GM19238 (cell line): ENCODE measurements around the gene RAI1.
A peak's percentile ranks its signal among the peaks of the same experiment; 100 is the strongest.
"Not testable (repeated sequence)": the region's sequence is repeated elsewhere in the genome, so short reads cannot be mapped to it uniquely, and the experiment has no call there.

Experiments
- DNase-seq: peaks from one replicate; pipeline ENCODE4 v3.0.0; 2011; ENCODE audit warnings: low spot score; ENCODE audit not compliant: insufficient read length

The RAI1 gene

DNA sequence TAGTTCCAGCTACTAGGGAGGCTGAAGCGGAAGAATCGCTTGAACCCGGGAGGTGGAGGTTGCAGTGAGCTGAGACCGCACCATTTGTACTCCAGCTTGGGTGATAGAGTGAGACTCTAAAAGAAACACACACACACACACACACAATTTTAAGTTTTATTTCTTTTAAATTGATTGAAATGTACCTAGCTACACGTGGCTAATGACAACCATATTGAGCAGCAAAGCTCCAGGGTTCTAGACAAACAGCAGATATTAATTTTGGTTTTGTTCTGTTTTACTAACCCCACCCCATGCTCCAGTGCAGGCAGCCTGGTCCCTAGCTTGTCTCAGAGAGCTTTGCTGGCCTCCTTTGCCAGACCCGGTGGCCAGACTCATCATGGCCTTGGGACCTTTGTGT is 16.0 kb upstream of the RAI1 start:
- DNase-seq, result no peak

DNA sequence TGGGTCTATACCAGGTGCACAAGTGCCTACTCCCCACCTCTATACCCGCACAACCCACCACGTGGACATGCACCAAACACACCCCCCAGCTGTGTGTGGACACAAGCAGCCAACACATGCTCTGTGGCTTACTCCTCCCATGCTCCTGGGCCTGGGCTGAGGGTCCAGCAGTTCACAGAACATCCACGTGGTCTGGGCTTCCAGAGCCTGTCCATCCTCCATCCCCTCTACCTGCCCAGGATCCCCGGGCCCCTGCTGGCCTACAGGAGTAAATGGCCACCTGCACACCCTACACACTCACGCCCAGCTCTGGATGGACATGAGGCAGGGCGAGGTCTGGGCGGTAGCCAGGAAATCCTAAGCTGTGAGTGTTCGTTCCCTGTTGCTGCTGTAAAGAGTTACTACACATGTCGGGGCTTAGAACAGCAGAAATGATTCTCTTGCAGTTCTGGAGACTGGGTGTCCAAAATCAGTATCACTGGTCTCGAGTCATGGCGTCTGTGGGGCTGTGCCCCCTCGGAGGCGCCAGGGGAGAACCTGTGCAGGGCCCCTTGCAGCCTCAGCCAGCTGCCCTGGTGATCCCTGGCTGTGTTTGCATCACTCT is 15.0 kb upstream of the RAI1 start:
- DNase-seq, result no peak

DNA sequence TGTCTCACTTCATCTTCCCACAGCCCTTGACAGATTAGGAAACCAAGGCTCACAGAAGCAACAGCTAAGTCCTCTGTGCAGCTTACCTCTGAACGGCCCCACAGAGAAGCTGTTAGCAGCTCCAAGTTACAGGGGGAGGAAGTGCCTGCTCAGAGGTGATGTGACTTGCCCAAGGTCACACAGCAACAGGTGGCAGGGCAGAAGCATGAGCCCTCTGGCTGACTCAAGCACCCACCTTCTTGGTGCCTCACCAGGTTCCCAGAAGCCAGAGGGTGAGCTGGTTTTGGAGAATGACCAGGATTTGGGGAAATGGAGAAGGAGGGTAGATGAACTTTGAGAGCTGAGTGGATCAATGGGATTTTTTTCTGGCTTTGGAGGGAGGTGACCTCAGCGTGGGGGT is 14.0 kb upstream of the RAI1 start:
- no peak for DNase-seq

DNA sequence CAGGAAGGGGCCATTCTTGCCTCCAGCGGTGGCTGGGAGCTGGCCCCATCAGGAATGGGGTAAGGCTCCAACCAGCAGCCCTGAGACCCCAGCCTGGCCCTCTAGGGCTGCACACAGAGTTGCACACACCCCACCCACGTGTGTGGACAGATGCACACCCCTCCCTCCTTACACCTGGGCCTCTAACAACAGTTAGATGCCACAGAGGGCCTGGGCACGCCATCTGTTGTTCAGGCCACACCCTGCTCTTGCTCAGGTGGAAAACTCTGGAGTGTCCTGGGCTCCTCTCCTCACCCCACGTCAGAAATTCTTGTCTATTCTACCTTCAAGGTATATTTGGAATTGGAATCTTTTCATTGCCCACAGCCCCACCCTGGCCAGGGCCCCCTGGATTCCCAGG is 13.3 kb upstream of the RAI1 start:
- DNase-seq, result no peak

DNA sequence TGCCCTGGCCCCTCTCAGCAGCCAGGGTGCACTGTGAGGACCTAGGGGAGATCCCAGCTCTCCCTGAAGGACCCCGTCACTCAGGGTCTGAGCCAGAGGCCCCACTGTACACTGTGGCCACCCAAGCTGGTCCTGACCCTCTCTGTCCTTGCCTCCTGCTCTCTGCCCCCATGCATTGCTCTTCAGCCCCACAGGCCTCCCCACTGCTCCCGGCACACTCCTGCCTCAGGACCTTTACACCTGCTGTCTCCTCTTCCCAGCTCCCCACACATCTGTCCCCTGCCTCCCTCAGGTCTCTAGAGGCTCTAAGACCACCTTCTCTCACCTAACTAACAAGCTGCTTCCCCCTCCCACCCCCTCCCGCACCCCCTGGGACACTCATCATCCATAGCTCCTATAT is 12.9 kb upstream of the RAI1 start:
- no peak for DNase-seq

DNA sequence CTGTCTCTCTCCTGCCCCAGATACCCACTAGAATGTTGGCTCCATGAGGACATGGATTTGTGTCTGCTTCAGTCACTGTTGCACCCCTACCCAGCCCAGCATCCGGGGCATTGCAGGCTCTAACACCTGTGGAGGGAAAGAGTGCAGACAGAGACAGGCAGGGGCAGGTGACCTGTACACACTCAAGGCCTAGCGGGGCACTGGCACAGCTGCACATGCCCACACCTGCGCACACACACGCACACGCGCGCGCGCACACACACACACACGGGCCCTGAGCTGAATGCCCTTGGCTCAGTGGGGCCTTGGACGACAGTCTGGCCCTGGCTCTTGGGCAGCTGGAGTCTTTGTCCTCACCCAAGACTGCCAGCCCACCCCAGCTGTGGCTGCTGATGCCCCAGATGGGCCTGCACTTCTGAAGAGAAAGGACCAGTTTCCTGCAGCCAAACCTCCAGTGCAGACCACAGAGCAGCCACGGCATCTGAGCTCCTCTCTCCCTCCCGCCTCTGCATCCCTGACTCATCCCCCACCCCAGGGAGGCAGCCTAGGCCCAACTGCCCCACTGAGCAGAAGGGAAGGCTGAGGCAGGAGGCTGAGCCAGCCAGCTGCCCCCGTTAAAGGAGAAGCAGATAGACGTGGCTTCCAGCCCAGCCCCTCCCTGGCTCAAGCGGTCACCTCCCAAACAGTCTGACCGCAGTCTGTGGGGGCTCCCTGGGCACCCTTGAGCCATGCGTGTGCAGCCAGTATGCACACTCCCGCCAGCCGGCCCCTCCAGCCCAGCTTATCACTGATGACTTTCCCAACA is 12.3 kb upstream of the RAI1 start:
- DNase-seq, result no peak

DNA sequence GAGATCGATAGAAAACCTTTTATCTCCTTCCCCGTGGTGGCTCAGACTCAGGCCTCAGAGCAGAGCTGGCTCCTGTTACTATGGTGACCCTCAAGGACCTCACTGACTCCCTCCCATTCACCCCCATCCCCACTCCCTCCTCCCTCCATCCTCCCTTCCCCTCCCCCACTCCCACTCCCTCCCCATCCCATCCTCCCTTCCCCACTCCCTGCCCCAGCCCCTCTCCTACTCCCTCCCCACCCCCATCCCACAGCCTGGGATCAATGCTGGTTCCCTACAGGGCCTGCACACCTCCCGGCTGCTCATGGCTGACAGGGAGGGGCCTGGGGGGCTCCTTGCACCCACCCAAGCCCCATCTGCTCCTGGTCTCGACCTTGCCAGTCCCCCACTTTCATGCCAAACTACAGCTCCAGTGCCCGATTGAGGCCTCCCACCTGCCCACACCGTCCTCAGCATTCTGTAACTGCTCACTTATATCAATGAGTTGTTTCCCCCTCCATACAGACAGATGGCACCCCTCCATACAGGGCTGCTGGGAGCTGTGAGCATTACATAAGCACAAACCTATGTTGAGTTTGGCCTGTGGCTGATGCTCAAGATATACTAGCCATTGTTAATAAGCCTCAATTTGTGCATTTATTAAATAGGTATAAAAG is 11.6 kb upstream of the RAI1 start:
- DNase-seq, result no peak

DNA sequence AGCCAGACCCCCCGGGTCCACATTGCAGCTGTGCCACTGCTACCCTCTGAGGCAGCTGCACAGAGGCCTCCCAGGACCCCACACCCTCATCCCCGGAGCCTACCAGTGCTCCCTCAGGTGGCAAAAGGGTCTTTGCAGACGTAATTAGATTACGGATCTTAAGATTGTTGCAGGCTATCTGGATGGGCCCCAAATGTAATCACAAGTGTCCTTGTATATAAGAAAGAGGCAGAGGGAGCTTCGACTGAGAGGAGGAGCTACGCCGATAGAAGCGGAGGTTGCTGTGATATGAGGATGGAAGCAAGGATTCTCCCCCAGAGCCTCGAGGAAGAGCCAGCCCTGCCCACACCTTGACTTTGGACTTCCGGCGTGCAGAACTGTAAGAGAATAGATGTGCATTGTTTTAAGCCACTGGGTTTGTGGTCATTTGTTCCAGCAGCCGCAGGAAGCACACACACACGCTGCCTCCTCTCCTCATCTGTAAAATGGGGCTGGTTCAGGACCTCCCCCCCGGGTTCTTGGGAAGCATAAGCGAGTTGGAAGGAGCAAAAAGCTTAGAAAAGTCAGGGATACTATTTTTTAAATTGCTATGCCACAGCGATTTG is 10.5 kb upstream of the RAI1 start:
- DNase-seq, result no peak

DNA sequence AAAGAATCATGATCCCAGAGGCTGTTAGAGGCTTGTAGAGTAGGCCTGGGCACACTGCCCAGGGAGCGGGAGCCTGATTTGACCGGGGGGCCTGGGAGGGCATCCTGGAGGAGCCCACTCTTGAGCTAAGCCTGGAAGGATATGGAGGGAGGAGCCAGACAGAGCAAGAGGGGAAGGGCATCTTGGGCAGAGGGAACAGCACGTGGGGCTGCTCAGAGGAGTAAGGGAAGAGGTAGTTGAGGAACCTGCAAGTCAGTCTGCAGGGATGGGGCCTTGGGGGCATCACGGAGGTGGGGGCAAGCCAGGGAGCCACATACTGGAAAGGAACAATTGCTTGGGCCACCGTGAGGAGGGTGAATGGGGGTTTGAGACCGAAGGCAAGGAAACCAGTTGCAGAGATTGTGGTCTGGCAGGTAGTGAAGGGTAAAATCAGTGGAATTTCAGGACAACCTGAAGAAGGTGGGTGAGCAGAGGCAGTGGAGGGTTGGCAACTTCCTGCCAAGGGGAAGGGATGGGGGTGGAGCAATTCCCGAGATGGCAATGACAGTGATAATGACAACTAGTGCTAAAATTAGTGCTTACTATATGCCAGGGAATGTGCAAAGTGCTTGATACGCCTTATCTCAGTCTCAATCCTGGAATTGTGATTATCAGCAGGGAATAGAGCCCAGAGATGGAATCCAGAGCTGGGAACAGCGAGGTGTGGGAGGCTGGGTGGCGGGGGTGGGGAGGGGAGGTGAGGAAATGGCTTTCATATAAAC is 9.7 kb upstream of the RAI1 start:
- no peak for DNase-seq

DNA sequence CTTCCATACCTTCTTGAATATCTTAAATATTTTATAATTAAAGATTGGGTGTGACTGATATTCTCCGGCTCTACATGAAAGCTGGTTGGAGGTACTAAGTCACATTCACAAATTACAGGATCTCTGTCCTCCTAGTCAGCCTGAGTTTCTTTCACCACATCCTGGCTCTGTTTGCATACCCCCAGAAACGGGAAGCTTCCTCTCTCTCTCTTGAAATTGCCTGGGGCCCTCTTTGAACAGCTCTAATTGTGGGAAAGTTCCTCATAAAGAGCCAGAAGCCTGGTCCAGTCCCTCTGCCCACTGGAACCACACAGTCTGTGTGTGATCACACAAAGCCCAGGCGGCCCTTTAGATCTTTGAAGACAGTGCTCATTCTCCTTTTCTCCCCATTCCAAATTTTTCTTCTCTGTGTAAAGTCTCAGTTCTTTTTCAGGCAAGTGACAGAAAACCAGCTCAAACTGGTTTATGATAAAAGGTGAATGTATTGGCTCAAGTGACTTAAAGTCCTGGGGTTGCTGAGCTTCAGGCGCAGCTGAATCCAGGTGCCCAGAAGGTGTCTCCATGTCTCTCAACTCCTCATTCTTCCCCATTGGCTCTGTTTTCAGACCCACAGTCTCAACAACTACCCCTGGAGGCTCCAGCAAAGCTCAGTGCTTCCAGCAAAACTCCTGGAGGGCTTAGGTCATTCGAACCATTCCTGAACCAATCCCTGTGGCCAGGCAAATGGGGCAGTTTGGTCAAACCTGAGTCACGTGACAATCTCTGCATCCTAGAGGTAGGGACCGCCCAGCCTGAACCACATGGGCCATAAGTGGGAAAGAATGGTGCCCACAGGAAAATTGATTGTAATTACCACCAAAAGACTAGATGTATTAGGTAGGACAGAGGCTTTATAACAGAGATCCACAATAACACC is 8.5 kb upstream of the RAI1 start:
- DNase-seq, result no peak

DNA sequence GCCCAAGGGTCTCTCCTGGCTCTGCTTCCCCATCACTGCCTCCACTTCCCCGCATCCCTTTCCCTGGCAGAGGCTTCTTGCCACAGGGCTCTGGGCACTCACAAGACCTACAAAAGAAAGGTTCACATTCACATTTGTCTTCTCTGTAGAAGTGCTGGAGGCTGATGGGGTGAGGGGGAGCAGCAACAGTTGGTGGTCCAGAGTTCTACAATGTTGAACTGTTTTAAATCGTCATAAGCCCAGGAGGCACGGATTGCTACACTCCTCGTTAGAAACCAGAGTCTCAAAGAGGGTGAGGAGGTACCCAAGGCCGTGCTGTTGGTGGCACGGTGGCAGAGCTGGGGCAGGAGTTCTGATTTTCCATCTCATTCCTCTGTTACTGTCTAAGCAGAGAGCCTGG is 5.8 kb upstream of the RAI1 start:
- no peak for DNase-seq

DNA sequence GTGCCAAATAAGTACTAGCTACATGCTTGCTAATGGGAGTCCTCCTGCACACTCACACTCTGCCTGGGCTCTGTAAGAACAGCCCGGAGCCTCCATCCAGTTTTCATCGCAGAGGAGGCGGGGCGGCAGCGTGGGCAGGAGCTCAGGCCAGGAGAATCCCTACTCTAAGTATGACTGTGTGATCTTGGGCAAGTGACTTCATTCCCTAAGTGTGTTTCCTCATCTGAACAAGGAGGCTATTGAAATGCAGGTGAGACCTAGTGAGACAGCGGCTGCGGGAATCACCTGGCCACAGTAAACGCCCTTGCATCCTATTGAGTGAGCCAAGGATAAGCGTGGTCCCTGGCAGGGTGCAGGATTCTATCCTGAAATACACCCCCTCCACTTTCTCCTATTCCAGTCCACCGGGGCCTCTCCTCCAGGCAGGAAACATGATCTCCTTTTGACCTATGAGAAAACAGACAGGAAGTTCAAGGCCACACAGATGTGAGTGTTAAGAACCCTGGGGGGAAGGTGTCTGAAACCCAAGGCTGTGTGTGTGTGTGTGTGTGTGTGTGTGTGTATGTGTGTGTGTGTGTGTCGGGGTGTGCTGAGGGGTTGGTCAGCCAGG is 5.2 kb upstream of the RAI1 start:
- peak; percentile 57 for DNase-seq

DNA sequence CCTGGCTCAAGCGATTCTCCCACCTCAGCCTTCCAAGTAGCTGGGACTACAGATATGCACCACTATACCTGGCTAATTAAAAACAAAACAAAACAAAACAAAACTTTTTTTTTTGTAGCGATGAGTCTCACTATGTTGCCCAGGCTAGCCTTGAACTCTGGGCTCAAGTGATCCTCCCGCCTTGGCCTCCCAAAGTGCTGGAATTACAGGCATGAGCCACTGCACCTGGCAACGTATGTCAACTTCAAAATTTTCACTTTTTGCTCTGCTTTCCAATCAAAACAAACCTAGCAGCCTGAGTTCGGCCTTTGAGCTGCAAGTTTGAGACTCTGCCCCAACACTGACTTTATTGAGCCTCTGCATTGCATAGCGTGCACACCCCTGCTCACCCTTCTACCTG is 4.5 kb upstream of the RAI1 start:
- no peak for DNase-seq

DNA sequence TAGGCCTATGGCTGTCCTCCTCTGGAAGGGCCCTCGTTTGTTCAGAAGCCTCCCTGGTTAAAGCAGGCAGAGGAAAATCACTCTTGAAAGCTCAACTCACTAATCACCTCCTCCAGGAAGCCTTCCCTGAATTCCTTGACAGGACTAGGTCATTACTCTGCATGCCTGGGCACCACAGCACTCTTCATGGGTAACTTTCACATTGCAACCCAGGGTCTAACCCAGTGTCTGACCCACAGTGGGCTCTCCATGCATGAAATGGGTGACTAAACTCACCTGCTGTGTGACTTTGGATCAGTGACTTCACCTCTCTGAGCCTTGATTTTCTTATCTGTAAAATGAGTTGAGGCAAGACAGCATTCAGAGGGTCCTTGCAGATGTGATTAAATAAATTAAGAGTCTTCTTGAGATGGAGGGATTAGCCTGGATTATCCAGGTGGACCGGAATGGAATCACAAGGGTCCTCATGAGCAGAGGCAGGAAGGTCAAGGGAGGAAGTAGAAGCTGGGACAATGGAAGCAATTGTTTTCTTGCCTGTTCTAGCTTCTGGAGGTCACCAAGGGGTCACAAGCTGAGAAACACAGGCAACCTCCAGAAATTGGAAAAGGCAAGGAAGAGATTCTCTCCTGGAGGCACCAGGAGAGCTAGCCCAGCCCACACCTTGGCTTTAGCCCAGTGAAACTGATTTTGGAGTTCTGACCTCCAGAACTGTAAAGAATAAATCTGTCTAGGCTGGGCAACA is 3.8 kb upstream of the RAI1 start:
- DNase-seq, result no peak

DNA sequence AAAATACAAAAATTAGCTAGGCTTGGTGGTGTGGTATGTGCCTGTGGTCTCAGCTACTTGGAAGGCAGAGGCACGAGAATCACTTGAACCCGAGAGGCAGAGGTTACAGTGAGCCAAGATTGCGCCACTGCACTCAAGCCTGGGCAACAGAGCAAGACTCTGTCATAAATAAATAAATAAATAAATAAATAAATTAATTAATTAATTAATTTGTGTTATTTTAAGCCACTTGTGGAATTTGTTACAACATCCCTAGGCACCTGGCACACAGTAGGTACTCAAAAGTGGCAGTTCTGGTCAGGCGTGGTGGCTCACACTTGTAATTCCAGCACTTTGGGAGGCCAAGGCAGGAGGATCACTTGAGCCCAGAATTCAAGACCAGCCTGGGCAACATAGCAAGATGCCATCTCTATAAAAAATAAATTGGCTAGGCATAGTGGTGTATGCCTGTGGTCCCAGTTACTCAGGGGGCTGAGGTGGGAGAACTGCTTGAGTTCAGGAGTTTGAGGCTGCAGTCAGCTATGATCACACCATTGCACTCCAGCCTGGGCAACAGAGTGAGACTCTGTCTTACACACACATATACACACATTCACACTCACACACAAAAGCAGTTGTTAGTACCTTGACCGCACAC is 3.1 kb upstream of the RAI1 start:
- DNase-seq, result not testable (repeated sequence)

DNA sequence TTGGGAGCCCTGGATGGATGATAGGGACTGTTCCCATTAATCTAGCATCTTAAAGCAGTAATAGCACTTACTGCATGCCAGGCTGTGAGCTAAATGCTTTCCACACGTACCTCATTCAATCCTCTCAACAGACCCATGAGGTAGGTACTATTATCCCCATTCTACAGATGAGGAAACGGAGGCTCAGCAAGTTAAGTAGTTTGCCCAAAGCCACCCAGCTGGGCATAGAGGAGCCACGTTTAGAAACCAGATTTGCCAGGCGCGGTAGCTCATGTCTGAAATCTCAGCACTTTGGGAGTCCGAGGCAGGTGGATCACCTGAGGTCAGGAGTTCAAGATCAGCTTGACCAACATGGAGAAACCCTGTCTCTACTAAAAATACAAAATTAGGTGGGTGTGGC is 2.0 kb upstream of the RAI1 start:
- DNase-seq, result no peak

DNA sequence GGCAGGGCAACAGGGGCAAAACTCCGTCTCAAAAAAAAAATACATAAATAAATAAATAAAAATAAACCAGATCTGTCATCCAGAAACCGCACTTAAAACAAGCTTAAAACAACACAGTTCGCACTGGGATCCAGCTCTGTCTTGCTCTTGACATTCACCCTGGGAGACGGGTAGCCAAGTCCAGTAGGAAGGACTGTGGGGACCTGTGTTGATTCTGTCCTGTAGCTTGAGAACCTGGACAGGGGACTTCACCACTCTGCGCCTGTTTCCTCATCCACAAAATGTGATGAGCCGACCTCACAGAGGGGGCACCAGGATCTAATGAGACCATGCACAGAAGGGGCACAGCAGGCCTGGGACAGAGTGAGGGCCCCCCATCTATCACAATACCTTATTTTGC is 1.5 kb upstream of the RAI1 start:
- DNase-seq, result no peak

DNA sequence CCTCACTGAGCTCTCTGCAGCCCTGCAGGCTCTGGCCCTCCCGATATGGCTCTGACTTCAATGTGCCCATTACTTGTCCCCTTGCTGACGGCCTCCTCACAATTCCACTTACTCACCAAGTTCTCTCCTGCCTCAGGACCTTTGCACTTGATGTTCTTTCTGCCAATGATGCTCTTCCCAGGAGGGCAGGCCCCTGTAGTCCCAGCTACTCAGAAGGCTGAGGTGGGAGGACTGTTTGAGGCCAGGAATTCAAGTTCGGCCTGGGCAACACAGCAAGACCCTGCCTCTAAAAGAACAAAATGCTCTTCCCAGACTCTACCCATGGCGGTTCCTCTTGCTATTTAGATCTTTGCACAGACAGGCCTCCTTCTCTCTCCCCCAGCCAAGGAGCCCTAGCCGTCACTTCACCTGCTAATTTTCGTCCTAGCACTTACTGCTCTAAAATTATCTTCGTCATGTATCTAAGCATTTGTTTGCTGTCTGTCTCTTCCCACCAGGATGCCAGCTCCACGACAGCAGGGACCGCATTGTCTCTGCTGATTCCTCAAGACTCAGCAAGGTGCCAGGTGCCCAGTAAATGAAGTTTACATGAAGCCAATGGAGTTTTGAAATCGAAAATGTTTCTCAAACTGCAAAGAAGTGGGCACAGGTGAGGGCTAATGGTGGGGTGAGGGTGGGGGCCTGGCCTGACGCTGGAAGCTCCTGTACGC is 626 bp upstream of the RAI1 start:
- no peak for DNase-seq
